ENCODE data around the gene POLA2. TPM values are rescaled to one million over a fixed set of nuclear protein-coding genes. Genes with fewer than 3 reads are reported as not detected.

The POLA2 gene
- total and polyA plus RNA-seq, 9 of the 15 experiments (the other 6 are each of a cell fraction or from before 2014, with no cell fraction given) = 2.7 to 134 (median 44.4) TPM

- TF ChIP-seq, protein P1, sequence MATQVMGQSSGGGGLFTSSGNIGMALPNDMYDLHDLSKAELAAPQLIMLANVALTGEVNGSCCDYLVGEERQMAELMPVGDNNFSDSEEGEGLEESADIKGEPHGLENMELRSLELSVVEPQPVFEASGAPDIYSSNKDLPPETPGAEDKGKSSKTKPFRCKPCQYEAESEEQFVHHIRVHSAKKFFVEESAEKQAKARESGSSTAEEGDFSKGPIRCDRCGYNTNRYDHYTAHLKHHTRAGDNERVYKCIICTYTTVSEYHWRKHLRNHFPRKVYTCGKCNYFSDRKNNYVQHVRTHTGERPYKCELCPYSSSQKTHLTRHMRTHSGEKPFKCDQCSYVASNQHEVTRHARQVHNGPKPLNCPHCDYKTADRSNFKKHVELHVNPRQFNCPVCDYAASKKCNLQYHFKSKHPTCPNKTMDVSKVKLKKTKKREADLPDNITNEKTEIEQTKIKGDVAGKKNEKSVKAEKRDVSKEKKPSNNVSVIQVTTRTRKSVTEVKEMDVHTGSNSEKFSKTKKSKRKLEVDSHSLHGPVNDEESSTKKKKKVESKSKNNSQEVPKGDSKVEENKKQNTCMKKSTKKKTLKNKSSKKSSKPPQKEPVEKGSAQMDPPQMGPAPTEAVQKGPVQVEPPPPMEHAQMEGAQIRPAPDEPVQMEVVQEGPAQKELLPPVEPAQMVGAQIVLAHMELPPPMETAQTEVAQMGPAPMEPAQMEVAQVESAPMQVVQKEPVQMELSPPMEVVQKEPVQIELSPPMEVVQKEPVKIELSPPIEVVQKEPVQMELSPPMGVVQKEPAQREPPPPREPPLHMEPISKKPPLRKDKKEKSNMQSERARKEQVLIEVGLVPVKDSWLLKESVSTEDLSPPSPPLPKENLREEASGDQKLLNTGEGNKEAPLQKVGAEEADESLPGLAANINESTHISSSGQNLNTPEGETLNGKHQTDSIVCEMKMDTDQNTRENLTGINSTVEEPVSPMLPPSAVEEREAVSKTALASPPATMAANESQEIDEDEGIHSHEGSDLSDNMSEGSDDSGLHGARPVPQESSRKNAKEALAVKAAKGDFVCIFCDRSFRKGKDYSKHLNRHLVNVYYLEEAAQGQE (IDR thresholded peaks at IDR 0.05; ENCODE audit: borderline replicate concordance) = peak; percentile 98
- TF ChIP-seq, protein P1 (CRISPR knock-in tag; IDR thresholded peaks at IDR 0.05; ENCODE audit: low read depth) = no peak; the same call in 1 of the 2 replicates
- TF ChIP-seq CBX1 (IDR thresholded peaks at IDR 0.05; ENCODE audit: low read depth) (peak; percentile 18; the same call in 1 of the 2 replicates), ZBTB40 (IDR thresholded peaks at IDR 0.05) (no peak), ZBTB40 (CRISPR knock-in tag; IDR thresholded peaks at IDR 0.05) (no peak), E2F3 (CRISPR knock-in tag; IDR thresholded peaks at IDR 0.05) (peak; percentile 92; the same call in 1 of the 2 replicates), YY1 (IDR thresholded peaks at IDR 0.05; ENCODE audit: borderline replicate concordance in 1 of 3, control insufficient read depth in 1 of 3, extremely low read depth in 1 of 3, insufficient read depth in 3 of 3, insufficient read length in 1 of 3, insufficient replicate concordance in 2 of 3, low read depth in 1 of 3, low read length in 2 of 3) (peak in 2 of 3 experiments; percentile 7 to 24), MYBL2 (IDR thresholded peaks at IDR 0.05; ENCODE audit: low read depth) (no peak), MYBL2 (CRISPR knock-in tag; IDR thresholded peaks at IDR 0.05; ENCODE audit: borderline replicate concordance) (no peak)
Observed at GRCh38 chr11:65261591-65262380, at the start of gene POLA2 (continued).
